ENCODE measurements around the gene DPYSL3.

DPYSL3 gene

GRCh38 chr5:147408980-147409379, 100.9 kb downstream of the DPYSL3 start:
- no peaks in the 10 kb centered on the region for H3K36me3 ChIP-seq (replicated peaks; ENCODE audit: insufficient read depth, low read length)
- TF ChIP-seq EZH2 (optimal IDR thresholded peaks at IDR 0.05; ENCODE audit: low read depth, low read length) (no peak), EZH2phosphoT487 (IDR thresholded peaks at IDR 0.05; ENCODE audit: low read length) (no peak), CTCF (IDR thresholded peaks at IDR 0.05; ENCODE audit: low read length) (no peak)

GRCh38 chr5:147407094-147407681, 102.7 kb downstream of the DPYSL3 start:
- Histone ChIP-seq H3K79me2 (ENCODE audit: low read length) (no peaks in the 10 kb centered on the region), H3K9me3 (replicated peaks; ENCODE audit: insufficient read depth, low read length) (no peaks in the 10 kb centered on the region), H3K4me3 (ENCODE audit: low read length) (no peak overlapping the region), H3K36me3 (replicated peaks; ENCODE audit: insufficient read depth, low read length) (no peaks in the 10 kb centered on the region), H3K9me2 (replicated peaks; ENCODE audit: insufficient read depth, low read length) (no peaks in the 10 kb centered on the region), H3K4me1 (ENCODE audit: low read length) (peaks cover 24% of the 10 kb centered on the region), H3K9ac (ENCODE audit: low read length) (no peak overlapping the region), H3K27me3 (replicated peaks; ENCODE audit: insufficient read depth, low read length) (no peaks in the 10 kb centered on the region), H2AFZ (ENCODE audit: low read length) (no peak overlapping the region), H3K27ac (ENCODE audit: low read length) (no peak overlapping the region), H3K4me2 (ENCODE audit: low read depth, low read length) (no peak overlapping the region), H4K20me1 (ENCODE audit: insufficient read depth, low read length) (no peaks in the 10 kb centered on the region), H3F3A (ENCODE audit: insufficient read depth, low read length) (peaks cover 19% of the 10 kb centered on the region)
- no peak for TF ChIP-seq EZH2phosphoT487 (IDR thresholded peaks at IDR 0.05; ENCODE audit: low read length)
- no peak for TF ChIP-seq EZH2 (optimal IDR thresholded peaks at IDR 0.05; ENCODE audit: low read depth, low read length)
- TF ChIP-seq CTCF (IDR thresholded peaks at IDR 0.05; ENCODE audit: low read length), result no peak
- no peak for DNase-seq

More at GRCh38 chr5:147408980-147409379, 100.9 kb downstream of the DPYSL3 start:
- peaks cover 16% of the 10 kb centered on the region for H3K4me1 ChIP-seq (ENCODE audit: low read length)
- H3K9ac ChIP-seq (ENCODE audit: low read length), result no peak overlapping the region
- no peak for DNase-seq
- peaks cover 12% of the 10 kb centered on the region for H3F3A ChIP-seq (ENCODE audit: insufficient read depth, low read length)
- H3K9me3 ChIP-seq (replicated peaks; ENCODE audit: insufficient read depth, low read length), result no peaks in the 10 kb centered on the region
- no peak overlapping the region for H3K4me2 ChIP-seq (ENCODE audit: low read depth, low read length)
- no peak overlapping the region for H2AFZ ChIP-seq (ENCODE audit: low read length)
- no peaks in the 10 kb centered on the region for H3K27me3 ChIP-seq (replicated peaks; ENCODE audit: insufficient read depth, low read length)
- H3K27ac ChIP-seq (ENCODE audit: low read length), result no peak overlapping the region
- no peaks in the 10 kb centered on the region for H4K20me1 ChIP-seq (ENCODE audit: insufficient read depth, low read length)
- H3K4me3 ChIP-seq (ENCODE audit: low read length), result no peak overlapping the region
- H3K79me2 ChIP-seq (ENCODE audit: low read length), result no peaks in the 10 kb centered on the region
- no peaks in the 10 kb centered on the region for H3K9me2 ChIP-seq (replicated peaks; ENCODE audit: insufficient read depth, low read length)

GRCh38 chr5:147406636-147407035, 103.2 kb downstream of the DPYSL3 start:
- TF ChIP-seq CTCF (IDR thresholded peaks at IDR 0.05; ENCODE audit: low read length), result no peak
- TF ChIP-seq EZH2 (optimal IDR thresholded peaks at IDR 0.05; ENCODE audit: low read depth, low read length), result no peak
- TF ChIP-seq EZH2phosphoT487 (IDR thresholded peaks at IDR 0.05; ENCODE audit: low read length), result no peak
- H3K27ac ChIP-seq (ENCODE audit: low read length), result no peak overlapping the region
- DNase-seq, result no peak
- no peaks in the 10 kb centered on the region for H3K9me2 ChIP-seq (replicated peaks; ENCODE audit: insufficient read depth, low read length)
- no peaks in the 10 kb centered on the region for H3K27me3 ChIP-seq (replicated peaks; ENCODE audit: insufficient read depth, low read length)
- no peak overlapping the region for H3K4me2 ChIP-seq (ENCODE audit: low read depth, low read length)
- H4K20me1 ChIP-seq (ENCODE audit: insufficient read depth, low read length), result no peaks in the 10 kb centered on the region
- peaks cover 24% of the 10 kb centered on the region for H3K4me1 ChIP-seq (ENCODE audit: low read length)
- no peaks in the 10 kb centered on the region for H3K9me3 ChIP-seq (replicated peaks; ENCODE audit: insufficient read depth, low read length)
- H3K36me3 ChIP-seq (replicated peaks; ENCODE audit: insufficient read depth, low read length), result no peaks in the 10 kb centered on the region
- H3K79me2 ChIP-seq (ENCODE audit: low read length), result no peaks in the 10 kb centered on the region
- no peak overlapping the region for H2AFZ ChIP-seq (ENCODE audit: low read length)
- peaks cover 19% of the 10 kb centered on the region for H3F3A ChIP-seq (ENCODE audit: insufficient read depth, low read length)
- no peak overlapping the region for H3K9ac ChIP-seq (ENCODE audit: low read length)
- no peak overlapping the region for H3K4me3 ChIP-seq (ENCODE audit: low read length)
